Upper lobe of right lung (tissue), 1 donor: ENCODE results near the gene DPH7. TPM values are rescaled to one million over a fixed set of nuclear protein-coding genes. Genes with fewer than 3 reads are reported as not detected.

ENCODE experiments used
- ATAC-seq: fragments of 200-7000 bp; cut with Tn5 transposase; one replicate; pipeline ENCODE4 v1.9.1; 2020; ENCODE audit warnings: mild to moderate bottlenecking, moderate library complexity
- DNase-seq: peaks from one replicate; pipeline ENCODE4 v3.0.0-alpha.2; 2020
- H3K27ac ChIP-seq: fragments of 200-600 bp; one replicate; pipeline ENCODE4 v1.8.0; 2022
- H3K27me3 ChIP-seq: fragments of 200-600 bp; one replicate; pipeline ENCODE4 v1.8.0; 2022; ENCODE audit warnings: mild to moderate bottlenecking
- H3K36me3 ChIP-seq: fragments of 200-600 bp; one replicate; pipeline ENCODE4 v1.8.0; 2022
- H3K4me1 ChIP-seq: fragments of 200-600 bp; one replicate; pipeline ENCODE4 v1.8.0; 2022
- H3K4me3 ChIP-seq: fragments of 200-600 bp; one replicate; pipeline ENCODE4 v1.8.0; 2022; ENCODE audit warnings: mild to moderate bottlenecking
- H3K9me3 ChIP-seq: fragments of 200-600 bp; one replicate; pipeline ENCODE4 v1.8.0; 2022
- CTCF ChIP-seq: fragments of 200-600 bp; IDR thresholded peaks from one replicate; pipeline ENCODE4 v1.8.0; 2022; ENCODE audit warnings: antibody characterized with exemption
- intact Hi-C: fragments of 100-400 bp; cut with DNase I; formaldehyde crosslinking; loops from one replicate; pipeline ENCODE4 v1.11.0; 2022
- total RNA-seq: library from RNA; stranded (reverse); fragmentation: NEBNext Ultra II Directional; extraction: Animal tissue kit (Norgen Biotek cat#: 25700); gene quantifications from one replicate; pipeline ENCODE4 v1.2.1, GENCODE V29; 2021
- donor health status: DM: no; HTN: yes; CAD: no; lungs with severe emphysema.

DPH7 gene
- total RNA-seq, 1 donor from 2014 or later: 30.2 TPM

GRCh38 chr9:137586854-137587253 lies 8.1 kb upstream of the DPH7 start:
- H3K27ac ChIP-seq: no peak overlapping the region
- peaks cover 41% of the 10 kb centered on the region for H3K36me3 ChIP-seq
- no peak for TF ChIP-seq CTCF
- DNase-seq (no peak), ATAC-seq (no peak)
- H3K27me3 ChIP-seq: no peaks in the 10 kb centered on the region
- H3K9me3 ChIP-seq: no peaks in the 10 kb centered on the region
- intact Hi-C loops: no loop called here
- H3K4me3 ChIP-seq: no peak overlapping the region
- peaks cover 16% of the 10 kb centered on the region for H3K4me1 ChIP-seq

- H3K4me1 ChIP-seq: peaks cover 9% of the 10 kb centered on the region
- no peak overlapping the region for H3K4me3 ChIP-seq
- H3K36me3 ChIP-seq: peaks cover 41% of the 10 kb centered on the region
- H3K9me3 ChIP-seq: no peaks in the 10 kb centered on the region
- intact Hi-C loops: no loop called here
- ATAC-seq: no peak
- no peak overlapping the region for H3K27ac ChIP-seq
- no peaks in the 10 kb centered on the region for H3K27me3 ChIP-seq
- TF ChIP-seq CTCF: no peak
- no peak for DNase-seq
Observed at GRCh38 chr9:137583957-137584356, 5.2 kb upstream of the DPH7 start.

- TF ChIP-seq CTCF: no peak
- no peaks in the 10 kb centered on the region for H3K9me3 ChIP-seq
- H3K27ac ChIP-seq: no peak overlapping the region
- no peak overlapping the region for H3K4me3 ChIP-seq
- ATAC-seq (no peak), DNase-seq (no peak)
- H3K27me3 ChIP-seq: no peaks in the 10 kb centered on the region
- H3K4me1 ChIP-seq: peaks cover 7% of the 10 kb centered on the region
- H3K36me3 ChIP-seq: peaks cover 41% of the 10 kb centered on the region
- intact Hi-C loops: no loop called here
Observed at GRCh38 chr9:137583347-137583746, 4.6 kb upstream of the DPH7 start.

- H3K36me3 ChIP-seq: peaks cover 33% of the 10 kb centered on the region
- no peak for DNase-seq
- no peak overlapping the region for H3K27ac ChIP-seq
- H3K27me3 ChIP-seq: no peaks in the 10 kb centered on the region
- no peak overlapping the region for H3K4me3 ChIP-seq
- H3K9me3 ChIP-seq: no peaks in the 10 kb centered on the region
- peak; percentile 28 for TF ChIP-seq CTCF
- ATAC-seq: no peak
- peaks cover 14% of the 10 kb centered on the region for H3K4me1 ChIP-seq
- intact Hi-C loops: no loop called here
Observed at GRCh38 chr9:137582286-137582860, 3.6 kb upstream of the DPH7 start.

- intact Hi-C loops: no loop called here
- no peaks in the 10 kb centered on the region for H3K9me3 ChIP-seq
- H3K4me1 ChIP-seq: peaks cover 21% of the 10 kb centered on the region
- ATAC-seq (no peak), DNase-seq (no peak)
- no peaks in the 10 kb centered on the region for H3K27me3 ChIP-seq
- H3K4me3 ChIP-seq: no peak overlapping the region
- H3K36me3 ChIP-seq: peaks cover 25% of the 10 kb centered on the region
- no peak for TF ChIP-seq CTCF
- no peak overlapping the region for H3K27ac ChIP-seq
Observed at GRCh38 chr9:137581361-137582285, 2.9 kb upstream of the DPH7 start.
